ENCODE results near the gene HPDL.

DNA sequence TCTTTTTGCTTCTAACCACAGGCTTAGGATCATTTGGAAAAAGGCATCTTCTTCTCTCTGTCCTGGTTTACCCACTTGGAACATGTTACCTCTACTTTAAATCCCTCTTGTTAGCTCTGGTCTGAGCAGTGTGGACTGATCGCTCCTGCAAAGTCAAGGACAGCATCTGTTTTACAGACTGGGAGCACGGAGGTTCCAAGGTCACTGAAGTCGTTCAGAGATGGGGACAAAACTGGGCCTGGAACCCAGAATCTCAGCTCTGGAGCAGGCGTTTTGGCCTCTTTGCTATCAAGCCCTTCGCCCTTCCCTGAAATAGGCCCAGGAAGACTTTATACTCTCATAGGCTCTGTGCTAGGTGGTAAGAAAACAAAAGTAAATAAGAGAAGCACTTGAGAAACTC, 24.8 kb downstream of the HPDL start:
- TF ChIP-seq, protein P1, sequence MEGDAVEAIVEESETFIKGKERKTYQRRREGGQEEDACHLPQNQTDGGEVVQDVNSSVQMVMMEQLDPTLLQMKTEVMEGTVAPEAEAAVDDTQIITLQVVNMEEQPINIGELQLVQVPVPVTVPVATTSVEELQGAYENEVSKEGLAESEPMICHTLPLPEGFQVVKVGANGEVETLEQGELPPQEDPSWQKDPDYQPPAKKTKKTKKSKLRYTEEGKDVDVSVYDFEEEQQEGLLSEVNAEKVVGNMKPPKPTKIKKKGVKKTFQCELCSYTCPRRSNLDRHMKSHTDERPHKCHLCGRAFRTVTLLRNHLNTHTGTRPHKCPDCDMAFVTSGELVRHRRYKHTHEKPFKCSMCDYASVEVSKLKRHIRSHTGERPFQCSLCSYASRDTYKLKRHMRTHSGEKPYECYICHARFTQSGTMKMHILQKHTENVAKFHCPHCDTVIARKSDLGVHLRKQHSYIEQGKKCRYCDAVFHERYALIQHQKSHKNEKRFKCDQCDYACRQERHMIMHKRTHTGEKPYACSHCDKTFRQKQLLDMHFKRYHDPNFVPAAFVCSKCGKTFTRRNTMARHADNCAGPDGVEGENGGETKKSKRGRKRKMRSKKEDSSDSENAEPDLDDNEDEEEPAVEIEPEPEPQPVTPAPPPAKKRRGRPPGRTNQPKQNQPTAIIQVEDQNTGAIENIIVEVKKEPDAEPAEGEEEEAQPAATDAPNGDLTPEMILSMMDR (conservative IDR thresholded peaks at IDR 0.05; ENCODE audit: low read depth, low read length) = no peak
- no peak for TF ChIP-seq RAD21 (IDR thresholded peaks at IDR 0.05; ENCODE audit: low read length)
- TF ChIP-seq ELK1 (IDR thresholded peaks at IDR 0.05; ENCODE audit: borderline replicate concordance, low read depth, low read length) = no peak
- TF ChIP-seq POLR2A (IDR thresholded peaks at IDR 0.05; ENCODE audit: low read depth, low read length) = no peak
- TF ChIP-seq CHD1 (IDR thresholded peaks at IDR 0.05; ENCODE audit: low read depth, low read length) = no peak
- TF ChIP-seq MAZ (IDR thresholded peaks at IDR 0.05; ENCODE audit: borderline replicate concordance, low read depth, low read length) = no peak
- no peak for TF ChIP-seq USF2 (IDR thresholded peaks at IDR 0.05; ENCODE audit: low read depth, low read length)
- no peak for TF ChIP-seq BHLHE40 (IDR thresholded peaks at IDR 0.05; ENCODE audit: low read depth, low read length)
- TF ChIP-seq RFX5 (IDR thresholded peaks at IDR 0.05; ENCODE audit: low read depth, low read length) = no peak
- no peak for TF ChIP-seq MXI1 (IDR thresholded peaks at IDR 0.05; ENCODE audit: borderline replicate concordance, low read depth, low read length)

All from IMR-90 (cell line).